Peyer's patch (tissue), 4 donors: ENCODE measurements around the gene GNAT2.

ENCODE experiments used
- POLR2A ChIP-seq, 2 donors: fragments of 450-650 bp; IDR thresholded peaks; one replicate each; pipeline ENCODE4 v1.5.1; 2017; ENCODE audit warnings: antibody characterized with exemption in 2 of 2, mild to moderate bottlenecking in 2 of 2, moderate library complexity in 2 of 2
- TF ChIP-seq, protein P1 (sequence below), 6 experiments: fragments of 450-650 bp in 4 of 6; fragments of 200-600 bp in 2 of 6; sonication (generic) in 1 of 6; IDR thresholded peaks; one replicate each; pipeline ENCODE4 v1.5.1; 2017 to 2019; ENCODE audit warnings: antibody characterized with exemption in 6 of 6, mild to moderate bottlenecking in 3 of 6, moderate library complexity in 1 of 6

DNA sequence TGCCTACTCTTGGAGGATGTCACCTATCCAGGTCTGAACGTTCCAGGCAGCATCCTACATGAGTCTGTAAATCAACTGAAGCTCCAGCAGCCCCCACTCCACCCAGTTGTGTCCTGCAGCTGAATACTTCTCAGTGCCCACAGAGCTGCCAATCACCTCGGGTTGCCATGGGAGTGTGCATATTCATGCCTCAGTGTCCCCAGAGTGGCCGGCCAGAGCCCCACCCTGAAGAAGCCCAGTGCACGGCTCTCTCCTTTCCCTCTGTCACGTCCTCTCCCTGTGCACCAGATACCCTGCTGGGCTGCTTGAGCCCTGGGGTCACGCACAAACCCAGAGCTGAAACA is 20.4 kb upstream of the GNAT2 start:
- TF ChIP-seq, protein P1, sequence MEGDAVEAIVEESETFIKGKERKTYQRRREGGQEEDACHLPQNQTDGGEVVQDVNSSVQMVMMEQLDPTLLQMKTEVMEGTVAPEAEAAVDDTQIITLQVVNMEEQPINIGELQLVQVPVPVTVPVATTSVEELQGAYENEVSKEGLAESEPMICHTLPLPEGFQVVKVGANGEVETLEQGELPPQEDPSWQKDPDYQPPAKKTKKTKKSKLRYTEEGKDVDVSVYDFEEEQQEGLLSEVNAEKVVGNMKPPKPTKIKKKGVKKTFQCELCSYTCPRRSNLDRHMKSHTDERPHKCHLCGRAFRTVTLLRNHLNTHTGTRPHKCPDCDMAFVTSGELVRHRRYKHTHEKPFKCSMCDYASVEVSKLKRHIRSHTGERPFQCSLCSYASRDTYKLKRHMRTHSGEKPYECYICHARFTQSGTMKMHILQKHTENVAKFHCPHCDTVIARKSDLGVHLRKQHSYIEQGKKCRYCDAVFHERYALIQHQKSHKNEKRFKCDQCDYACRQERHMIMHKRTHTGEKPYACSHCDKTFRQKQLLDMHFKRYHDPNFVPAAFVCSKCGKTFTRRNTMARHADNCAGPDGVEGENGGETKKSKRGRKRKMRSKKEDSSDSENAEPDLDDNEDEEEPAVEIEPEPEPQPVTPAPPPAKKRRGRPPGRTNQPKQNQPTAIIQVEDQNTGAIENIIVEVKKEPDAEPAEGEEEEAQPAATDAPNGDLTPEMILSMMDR (IDR thresholded peaks at IDR 0.05), result no peak
- TF ChIP-seq POLR2A (IDR thresholded peaks at IDR 0.05), result no peak
